Type B pancreatic cell (in vitro differentiated cells): ENCODE data around the gene AGAP3. TPM values are rescaled to one million over a fixed set of nuclear protein-coding genes. Genes with fewer than 3 reads are reported as not detected.

Experiments
- DNase-seq: peaks from one replicate; pipeline ENCODE4 v3.0.0; 2021; ENCODE audit warnings: mixed read lengths; ENCODE audit not compliant: unreplicated experiment; ENCODE audit errors: extremely low spot score
- H3K27ac Mint-ChIP-seq: 2 replicates; pipeline ENCODE4 v1.8.0; 2021; ENCODE audit warnings: mild to moderate bottlenecking, mixed read lengths
- H3K27me3 Mint-ChIP-seq: 2 replicates; pipeline ENCODE4 v1.8.0; 2021; ENCODE audit warnings: mixed read lengths
- H3K36me3 Mint-ChIP-seq: 2 replicates; pipeline ENCODE4 v1.8.0; 2021; ENCODE audit warnings: mixed read lengths
- H3K4me1 Mint-ChIP-seq: one replicate; pipeline ENCODE4 v1.8.0; 2021; ENCODE audit warnings: mixed read lengths; ENCODE audit not compliant: unreplicated experiment
- H3K4me3 Mint-ChIP-seq: 2 replicates; pipeline ENCODE4 v1.8.0; 2021; ENCODE audit warnings: mild to moderate bottlenecking, mixed read lengths
- H3K9me3 Mint-ChIP-seq: 2 replicates; pipeline ENCODE4 v1.8.0; 2021; ENCODE audit warnings: mixed read lengths
- CTCF ChIP-seq: fragments of 200-600 bp; sonication (generic); conservative IDR thresholded peaks from 2 replicates; pipeline ENCODE4 v1.5.0; 2021; ENCODE audit warnings: antibody characterized with exemption, mild to moderate bottlenecking
- total RNA-seq: library from RNA; stranded (reverse); gene quantifications from 2 replicates; pipeline ENCODE4 v1.2.1, GENCODE V29; 2021; ENCODE audit warnings: low replicate concordance

The AGAP3 gene
- total RNA-seq, 1 donor from 2014 or later: 114 TPM

- TF ChIP-seq CTCF: no peak
- peaks cover 3% of the 10 kb centered on the region for H3K27me3 Mint-ChIP-seq
- peaks cover 12% of the 10 kb centered on the region for H3K4me1 Mint-ChIP-seq
Observed at GRCh38 chr7:151122276-151122675, 36.0 kb downstream of the AGAP3 start.

GRCh38 chr7:151122796-151123157 is 36.5 kb downstream of the AGAP3 start:
- Mint-ChIP-seq H3K9me3 (no peaks in the 10 kb centered on the region), H3K27ac (no peak overlapping the region), H3K4me1 (peaks cover 16% of the 10 kb centered on the region), H3K36me3 (peaks cover 12% of the 10 kb centered on the region), H3K4me3 (no peak overlapping the region), H3K27me3 (peaks cover 3% of the 10 kb centered on the region)
- DNase-seq: no peak
- TF ChIP-seq CTCF: no peak

More at GRCh38 chr7:151122276-151122675, 36.0 kb downstream of the AGAP3 start:
- Mint-ChIP-seq H3K9me3 (no peaks in the 10 kb centered on the region), H3K27ac (no peak overlapping the region), H3K36me3 (peaks cover 12% of the 10 kb centered on the region), H3K4me3 (no peak overlapping the region)
- no peak for DNase-seq

- TF ChIP-seq CTCF: no peak
- Mint-ChIP-seq H3K27ac (peak overlapping the region; percentile 19), H3K36me3 (peaks cover 12% of the 10 kb centered on the region), H3K9me3 (no peaks in the 10 kb centered on the region), H3K27me3 (peaks cover 3% of the 10 kb centered on the region), H3K4me1 (peaks cover 16% of the 10 kb centered on the region), H3K4me3 (no peak overlapping the region)
- DNase-seq: no peak
Observed at GRCh38 chr7:151123158-151123821, 37.0 kb downstream of the AGAP3 start.

- peak; percentile 90 for DNase-seq
- Mint-ChIP-seq H3K4me3 (peak overlapping the region; percentile 79), H3K4me1 (peaks cover 16% of the 10 kb centered on the region), H3K27ac (peak overlapping the region; percentile 19), H3K27me3 (peaks cover 3% of the 10 kb centered on the region), H3K36me3 (peaks cover 12% of the 10 kb centered on the region), H3K9me3 (no peaks in the 10 kb centered on the region)
- TF ChIP-seq CTCF: peak; percentile 98
Observed at GRCh38 chr7:151123822-151124464, 37.7 kb downstream of the AGAP3 start.

- Mint-ChIP-seq H3K9me3 (no peaks in the 10 kb centered on the region), H3K4me1 (peaks cover 16% of the 10 kb centered on the region), H3K36me3 (peaks cover 12% of the 10 kb centered on the region), H3K27ac (no peak overlapping the region), H3K4me3 (no peak overlapping the region), H3K27me3 (peaks cover 3% of the 10 kb centered on the region)
- no peak for DNase-seq
- TF ChIP-seq CTCF: no peak
Observed at GRCh38 chr7:151124481-151124880, 38.2 kb downstream of the AGAP3 start.
